Esophagus squamous epithelium (tissue), 5 donors: ENCODE data around the gene AKNA. TPM values are rescaled to one million over a fixed set of nuclear protein-coding genes. Genes with fewer than 3 reads are reported as not detected.

ENCODE experiments used
- DNase-seq: peaks from one replicate; lab custom pipeline; 2025; lab: John Stamatoyannopoulos, UW
- H3K27ac ChIP-seq, 4 donors: fragments of 200-600 bp; sonication (generic); one replicate each; pipeline ENCODE4 v1.5.1; 2016 to 2019; ENCODE audit warnings: mild to moderate bottlenecking in 1 of 4
- H3K27me3 ChIP-seq, 4 donors: fragments of 200-600 bp; sonication (generic); 1 replicate in 3 of 4; 2 replicates in 1 of 4; pipeline versions ENCODE4 v1.5.1 to v1.6.0; 2017 to 2021; ENCODE audit warnings: antibody characterized with exemption in 1 of 4
- H3K36me3 ChIP-seq, 3 donors: fragments of 200-600 bp; sonication (generic); one replicate each; pipeline ENCODE4 v1.5.1; 2016 to 2019
- H3K4me1 ChIP-seq, 3 donors: fragments of 200-600 bp; sonication (generic); one replicate each; pipeline ENCODE4 v1.5.1; 2017 to 2019
- H3K4me3 ChIP-seq, 4 donors: fragments of 200-600 bp; sonication (generic); 1 replicate in 3 of 4; 2 replicates in 1 of 4; pipeline ENCODE4 v1.5.1; 2016 to 2019; ENCODE audit warnings: mild to moderate bottlenecking in 2 of 4, moderate library complexity in 1 of 4
- H3K9me3 ChIP-seq, 3 donors: fragments of 200-600 bp; sonication (generic); one replicate each; pipeline ENCODE4 v1.5.1; 2016 to 2019
- CTCF ChIP-seq, 6 experiments: fragments of 450-650 bp in 4 of 6; fragments of 200-600 bp in 2 of 6; sonication (generic) in 2 of 6; IDR thresholded peaks; one replicate each; pipeline ENCODE4 v1.5.1; 2016 to 2019; ENCODE audit warnings: antibody characterized with exemption in 6 of 6, mild to moderate bottlenecking in 4 of 6, moderate library complexity in 4 of 6
- POLR2A ChIP-seq, 4 donors: fragments of 450-650 bp; IDR thresholded peaks; one replicate each; pipeline ENCODE4 v1.6.1; 2017; ENCODE audit warnings: antibody characterized with exemption in 4 of 4, mild to moderate bottlenecking in 4 of 4, moderate library complexity in 3 of 4
- WGBS, 2 donors: methylation state at CpG; one replicate each; pipeline ENCODE4 v1.1.5; 2018; 5-methylcytosine and 5-hydroxymethylcytosine counted together
- intact Hi-C: fragments of 100-400 bp; cut with DNase I; formaldehyde crosslinking; loops from one replicate; pipeline ENCODE4 v1.15.0; 2022
- total RNA-seq, 4 donors: library from RNA; depleted of rRNA; stranded (reverse); fragments of >200 nt; gene quantifications; one replicate each; pipeline ENCODE4 v1.1.0, GENCODE V29; 2016
- donor health status: DM: yes; HTN: yes; CAD: no.

AKNA gene
- total RNA-seq, 4 donors from 2014 or later: 6.1 to 25.0 (median 7.6) TPM

- intact Hi-C loops: no loop called here
- Histone ChIP-seq H3K27me3 (no peaks in the 10 kb centered on the region), H3K36me3 (no peaks in the 10 kb centered on the region), H3K4me3 (no peak overlapping the region), H3K27ac (no peak overlapping the region), H3K4me1 (no peaks in the 10 kb centered on the region), H3K9me3 (no peaks in the 10 kb centered on the region)
- no peak for DNase-seq
- 73 to 76% methylated on average over 5 of the region's 5 CpGs for WGBS, 2 donors
- no peak for TF ChIP-seq POLR2A (IDR thresholded peaks at IDR 0.05)
- no peak for TF ChIP-seq CTCF (IDR thresholded peaks at IDR 0.05)
Measured at GRCh38 chr9:114430457-114430856, 42.7 kb upstream of the AKNA start.

GRCh38 chr9:114429488-114429887, 41.7 kb upstream of the AKNA start:
- H3K36me3 ChIP-seq: no peaks in the 10 kb centered on the region
- intact Hi-C loops: no loop called here
- no peak overlapping the region for H3K4me3 ChIP-seq
- no peaks in the 10 kb centered on the region for H3K4me1 ChIP-seq
- 86 to 89% methylated on average over 6 of the region's 6 CpGs for WGBS, 2 donors
- no peaks in the 10 kb centered on the region for H3K9me3 ChIP-seq
- DNase-seq: no peak
- H3K27me3 ChIP-seq: no peaks in the 10 kb centered on the region
- no peak for TF ChIP-seq CTCF (IDR thresholded peaks at IDR 0.05)
- TF ChIP-seq POLR2A (IDR thresholded peaks at IDR 0.05): no peak
- H3K27ac ChIP-seq: no peak overlapping the region

- H3K27ac ChIP-seq: no peak overlapping the region
- H3K4me3 ChIP-seq: no peak overlapping the region
- TF ChIP-seq POLR2A (IDR thresholded peaks at IDR 0.05) (no peak), CTCF (IDR thresholded peaks at IDR 0.05) (no peak)
- no peaks in the 10 kb centered on the region for H3K4me1 ChIP-seq
- intact Hi-C loops: no loop called here
- no peaks in the 10 kb centered on the region for H3K9me3 ChIP-seq
- WGBS, 2 donors: 92 to 93% methylated on average over 8 of the region's 8 CpGs
- no peak for DNase-seq
- no peaks in the 10 kb centered on the region for H3K36me3 ChIP-seq
- H3K27me3 ChIP-seq: no peaks in the 10 kb centered on the region
Measured at GRCh38 chr9:114428466-114428865, 40.7 kb upstream of the AKNA start.

- no peak overlapping the region for H3K4me3 ChIP-seq
- intact Hi-C loops: no loop called here
- H3K27ac ChIP-seq: no peak overlapping the region
- H3K9me3 ChIP-seq: no peaks in the 10 kb centered on the region
- WGBS, 2 donors: 61 to 94% methylated on average over 2 to 4 of the region's 4 CpGs
- H3K4me1 ChIP-seq: no peaks in the 10 kb centered on the region
- H3K36me3 ChIP-seq: no peaks in the 10 kb centered on the region
- TF ChIP-seq CTCF (IDR thresholded peaks at IDR 0.05) (no peak), POLR2A (IDR thresholded peaks at IDR 0.05) (no peak)
- no peaks in the 10 kb centered on the region for H3K27me3 ChIP-seq
- DNase-seq: no peak
Measured at GRCh38 chr9:114427644-114428043, 39.9 kb upstream of the AKNA start.

- intact Hi-C loops: no loop called here
- no peaks in the 10 kb centered on the region for H3K9me3 ChIP-seq
- H3K27me3 ChIP-seq: no peaks in the 10 kb centered on the region
- no peak overlapping the region for H3K4me3 ChIP-seq
- TF ChIP-seq CTCF (IDR thresholded peaks at IDR 0.05) (no peak), POLR2A (IDR thresholded peaks at IDR 0.05) (no peak)
- no peaks in the 10 kb centered on the region for H3K36me3 ChIP-seq
- no peaks in the 10 kb centered on the region for H3K4me1 ChIP-seq
- no peak for DNase-seq
- WGBS, 2 donors: 81 to 89% methylated on average over 7 to 14 of the region's 18 CpGs
- H3K27ac ChIP-seq: no peak overlapping the region
Measured at GRCh38 chr9:114426046-114426948, 38.5 kb upstream of the AKNA start.
